ENCODE measurements around the gene USP1.

Gene USP1

DNA sequence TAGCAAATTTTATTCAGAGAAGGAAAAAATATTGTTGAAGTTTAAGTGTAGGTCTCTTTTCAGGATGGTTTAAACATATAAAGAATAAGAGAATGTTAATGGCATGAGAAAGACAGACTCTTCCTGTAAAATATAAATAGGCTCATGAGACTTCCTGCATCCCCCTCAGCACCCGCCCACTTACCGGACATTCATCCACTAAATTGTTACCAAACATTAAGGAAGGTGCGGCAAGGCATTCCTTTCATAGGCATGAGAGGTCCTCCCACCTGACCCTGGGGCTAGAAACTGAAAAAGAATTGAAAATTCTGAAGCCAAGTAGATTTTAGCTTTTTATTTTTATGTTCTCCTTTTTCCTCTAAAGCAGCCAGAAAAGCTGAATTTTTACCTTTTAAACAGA, 10.6 kb upstream of the USP1 start:
- no peak for DNase-seq (ENCODE audit: extremely low read depth, low read depth)
- no peak for TF ChIP-seq CTCF (IDR thresholded peaks at IDR 0.05; ENCODE audit: low read depth, low read length)

DNA sequence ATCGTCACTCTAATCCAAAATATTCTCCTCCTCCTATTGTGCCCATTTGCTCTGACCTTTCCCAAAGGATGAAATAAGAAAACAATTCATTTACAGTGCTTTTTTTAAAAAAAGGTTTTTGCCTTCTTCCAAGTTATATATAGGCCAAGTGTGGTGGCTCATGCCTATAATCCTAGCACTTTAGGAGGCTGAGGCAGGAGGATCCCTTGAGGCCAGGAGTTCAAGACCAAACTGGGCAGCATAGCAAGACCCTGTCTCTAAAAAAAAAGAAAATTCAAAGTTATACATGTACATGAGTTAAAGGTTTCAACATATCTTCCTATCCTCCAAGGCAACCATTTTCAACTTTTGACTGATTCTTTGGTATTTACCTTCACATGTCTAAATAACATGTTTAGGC, 10.1 kb upstream of the USP1 start:
- DNase-seq (ENCODE audit: extremely low read depth, low read depth), result no peak
- TF ChIP-seq CTCF (IDR thresholded peaks at IDR 0.05; ENCODE audit: low read depth, low read length), result no peak

- TF ChIP-seq CTCF (IDR thresholded peaks at IDR 0.05; ENCODE audit: low read depth, low read length), result no peak
- DNase-seq (ENCODE audit: extremely low read depth, low read depth), result no peak
These were observed 8.5 kb upstream of the USP1 start for GRCh38 chr1:62428351-62428750.

- no peak for TF ChIP-seq CTCF (IDR thresholded peaks at IDR 0.05; ENCODE audit: low read depth, low read length)
These were observed 7.3 kb upstream of the USP1 start for GRCh38 chr1:62429581-62429980.

GRCh38 chr1:62433861-62434617, 2.8 kb upstream of the USP1 start:
- no peak for TF ChIP-seq CTCF (IDR thresholded peaks at IDR 0.05; ENCODE audit: low read depth, low read length)
- DNase-seq (ENCODE audit: extremely low read depth, low read depth), result no peak

More at GRCh38 chr1:62429581-62429980, 7.3 kb upstream of the USP1 start:
- DNase-seq (ENCODE audit: extremely low read depth, low read depth), result no peak

DNA sequence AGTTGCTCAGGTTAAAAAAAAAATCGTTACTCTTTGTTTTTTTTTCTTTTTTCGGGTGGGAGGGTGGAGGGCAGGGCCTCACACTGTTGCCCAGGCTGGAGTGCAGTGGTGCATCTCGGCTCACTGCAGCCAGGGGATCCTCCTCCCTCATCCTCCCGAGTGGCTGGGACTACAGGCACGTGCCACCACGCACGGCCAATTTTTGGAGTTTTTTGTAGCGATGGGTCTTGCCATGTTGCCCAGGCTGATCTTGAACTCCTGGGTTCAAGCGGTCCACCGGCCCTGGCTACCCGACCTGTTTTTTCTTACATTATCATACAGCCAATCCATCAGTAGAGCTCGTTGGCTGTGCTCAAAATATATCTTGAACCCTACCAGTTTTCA, 2.2 kb upstream of the USP1 start:
- no peak for DNase-seq (ENCODE audit: extremely low read depth, low read depth)
- TF ChIP-seq CTCF (IDR thresholded peaks at IDR 0.05; ENCODE audit: low read depth, low read length), result no peak

GRCh38 chr1:62435231-62436038, 1.4 kb upstream of the USP1 start:
- no peak for TF ChIP-seq CTCF (IDR thresholded peaks at IDR 0.05; ENCODE audit: low read depth, low read length)

More at GRCh38 chr1:62435231-62436038, 1.4 kb upstream of the USP1 start:
- DNase-seq (ENCODE audit: extremely low read depth, low read depth), result no peak

All from AG09319 (cell line).